GM12891 (cell line): ENCODE results near the gene ZNF532.

Experiments used
- POLR2A ChIP-seq: IDR thresholded peaks from 2 replicates; pipeline ENCODE4 v1.6.1; 2011; ENCODE audit warnings: low read depth, low read length, control low read depth
- POLR2AphosphoS5 ChIP-seq: IDR thresholded peaks from 2 replicates; pipeline ENCODE4 v1.6.1; 2011; ENCODE audit warnings: low read depth, low read length, control low read depth
- SPI1 ChIP-seq: IDR thresholded peaks from 2 replicates; pipeline ENCODE4 v1.6.1; 2011; ENCODE audit warnings: low read depth, low read length, control low read depth
- TAF1 ChIP-seq: IDR thresholded peaks from 2 replicates; pipeline ENCODE4 v1.6.1; 2011; ENCODE audit warnings: low read depth, low read length, control low read depth

- no peak for TF ChIP-seq POLR2AphosphoS5
- no peak for TF ChIP-seq SPI1
- no peak for TF ChIP-seq POLR2A
- no peak for TF ChIP-seq TAF1
Measured at GRCh38 chr18:58859907-58860306, 4.8 kb upstream of the ZNF532 start.
